RWPE1 (cell line): Measurements from ENCODE around the gene USB1.

ENCODE experiments used
- CTCF ChIA-PET: fragments of 350-600 bp; sonication (Branson Sonifier 250); formaldehyde crosslinking; extraction: SDS; loops from one replicate; lab custom pipeline; 2021; lab: Yijun Ruan, JAX
- POLR2A ChIA-PET: fragments of 400-600 bp; formaldehyde crosslinking; extraction: SDS; loops from one replicate; lab custom pipeline; 2020; ENCODE audit warnings: antibody characterized with exemption; ENCODE audit not compliant: low non-redundant PET; lab: Yijun Ruan, JAX
- DNase-seq: peaks from one replicate; pipeline ENCODE4 v3.0.0; 2012; ENCODE audit warnings: low spot score
- H3K27ac ChIP-seq: fragments of 450-650 bp; 2 replicates; pipeline ENCODE4 v1.5.1; 2017
- CTCF ChIP-seq: fragments of 450-650 bp; conservative IDR thresholded peaks from 2 replicates; pipeline ENCODE4 v1.5.1; 2017; ENCODE audit warnings: low read depth, mild to moderate bottlenecking

USB1 gene

GRCh38 chr16:58000706-58001676 lies at the start of gene USB1:
TSS of gene USB1 (plus strand) at chr16:58001407. CDS start at chr16:58001484, 77 bp downstream.
- ChIA-PET CTCF (interaction anchor here (0.5 to 4.0 kb wide), 11 partner anchors 10 to 244 kb away, joined by 3 to 36 read pairs (median 3); no protein-coding TSS in a partner anchor), POLR2A (interaction anchor here (0.6 kb wide), 1 partner anchor 86 kb away, joined by 3 read pairs; no protein-coding TSS in a partner anchor)
- peak within 1 kb of the TSS; percentile 86 for H3K27ac ChIP-seq
- peak; percentile 83 for TF ChIP-seq CTCF
- DNase-seq = peak; percentile 88

DNA sequence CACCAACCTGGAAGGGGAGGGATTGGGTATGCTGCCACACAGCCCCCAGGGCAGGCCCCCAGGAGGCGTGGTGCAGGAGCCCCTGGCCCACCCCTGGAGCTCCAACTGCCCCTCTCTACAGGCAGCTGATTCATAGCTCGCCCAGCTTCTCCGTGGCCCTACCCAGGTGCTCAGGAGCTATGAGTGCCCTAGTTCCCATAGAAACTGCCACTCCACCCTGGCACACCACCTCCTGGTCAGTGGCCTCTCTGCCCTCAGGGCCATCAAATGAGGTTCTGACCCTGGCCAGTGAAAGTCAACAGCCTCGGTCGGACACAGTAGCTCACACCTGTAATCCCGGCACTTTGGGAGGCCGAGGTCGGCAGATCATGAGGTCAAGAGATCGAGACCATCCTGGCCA lies 48.3 kb upstream of the USB1 start:
- ChIA-PET POLR2A (no interaction called here), CTCF (interaction anchor here (0.6 to 0.9 kb wide), 3 partner anchors 42 to 48 kb away, joined by 3 to 4 read pairs (median 3); partner anchors contain the start of gene USB1)
- DNase-seq = no peak
- TF ChIP-seq CTCF = no peak
- no peak overlapping the region for H3K27ac ChIP-seq

GRCh38 chr16:57953857-57954256 lies 47.4 kb upstream of the USB1 start:
- ChIA-PET CTCF (no interaction called here), POLR2A (no interaction called here)
- H3K27ac ChIP-seq = no peak overlapping the region
- TF ChIP-seq CTCF = no peak
- DNase-seq = no peak

- CTCF ChIA-PET = interaction anchor here (0.6 to 1.3 kb wide), 2 partner anchors 8 to 100 kb away, joined by 3 read pairs; no protein-coding TSS in a partner anchor
- POLR2A ChIA-PET = no interaction called here
- DNase-seq = no peak
These were observed 45.5 kb upstream of the USB1 start for GRCh38 chr16:57955572-57956188.

GRCh38 chr16:57956270-57956808 lies 44.9 kb upstream of the USB1 start:
- ChIA-PET POLR2A (no interaction called here), CTCF (interaction anchor here (0.6 to 1.3 kb wide), 2 partner anchors 9 to 99 kb away, joined by 3 read pairs; no protein-coding TSS in a partner anchor)
- DNase-seq = no peak
- H3K27ac ChIP-seq = peak overlapping the region; percentile 45
- TF ChIP-seq CTCF = no peak

More at GRCh38 chr16:57955572-57956188, 45.5 kb upstream of the USB1 start:
- H3K27ac ChIP-seq = peak overlapping the region; percentile 45
- 0 out of 2 replicates have a peak, but pooled peaks have one; percentile 12 for TF ChIP-seq CTCF
